Right lung (tissue), 5 donors: ENCODE measurements around the gene CHN1. TPM values are rescaled to one million over a fixed set of nuclear protein-coding genes. Genes with fewer than 3 reads are reported as not detected.

Source experiments
- DNase-seq, 2 donors: peaks; one replicate each; pipeline ENCODE4 v3.0.0-alpha.2; 2013
- polyA plus RNA-seq, 5 donors: library from polyadenylated mRNA; unstranded; fragments of 120-200 nt; gene quantifications; one replicate each; pipeline versions ENCODE4 v1.2.1 to v1.2.3, GENCODE V29; 2013; ENCODE audit warnings: inconsistent platforms in 1 of 5, low replicate concordance in 1 of 5; ENCODE audit not compliant: insufficient read length in 5 of 5, insufficient read depth in 1 of 5

CHN1 gene
- polyA plus RNA-seq, 5 donors, result 85.6 to 155 (median 112) TPM

DNA sequence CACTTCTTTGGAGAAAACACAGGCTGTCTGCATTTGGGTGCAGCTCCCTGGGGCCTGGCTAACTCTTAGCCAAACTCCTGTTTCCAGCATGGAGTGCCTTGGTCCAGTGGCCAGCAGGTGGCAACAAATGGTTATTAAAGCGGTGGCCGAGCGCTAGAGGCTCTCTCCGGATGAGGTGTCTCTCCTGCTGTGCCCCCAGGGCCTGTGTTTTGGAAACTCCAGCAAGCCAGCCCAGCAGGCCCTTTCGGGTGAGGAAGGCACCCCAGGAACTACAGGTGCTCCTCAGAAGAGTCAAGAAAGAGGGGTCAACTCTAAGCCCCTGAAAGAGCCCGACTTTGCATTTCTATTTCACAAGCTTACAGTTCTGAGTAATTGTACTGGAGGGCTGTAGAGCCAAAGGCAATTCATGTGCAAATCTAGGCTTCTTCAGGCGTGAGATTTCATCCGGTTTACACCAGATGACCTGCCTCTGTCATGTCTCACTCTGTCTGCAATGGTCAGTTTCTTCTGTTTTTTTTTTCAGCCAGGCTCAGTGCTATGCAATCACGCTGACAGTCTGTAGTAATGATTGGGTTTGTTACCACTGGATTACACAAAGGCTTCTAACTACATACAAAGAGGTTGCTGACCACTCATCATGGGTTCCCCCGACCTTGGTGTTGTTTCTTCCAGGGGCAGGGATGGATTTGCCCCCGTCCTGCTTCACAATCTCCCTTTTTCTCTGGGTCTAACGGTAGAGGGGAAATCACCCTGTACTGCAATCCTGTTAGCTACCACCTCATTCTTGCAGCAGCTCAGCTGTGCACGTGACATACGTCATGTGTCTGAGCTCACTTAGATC is 233.3 kb downstream of the CHN1 start:
- DNase-seq, result peak; percentile 65 to 78

DNA sequence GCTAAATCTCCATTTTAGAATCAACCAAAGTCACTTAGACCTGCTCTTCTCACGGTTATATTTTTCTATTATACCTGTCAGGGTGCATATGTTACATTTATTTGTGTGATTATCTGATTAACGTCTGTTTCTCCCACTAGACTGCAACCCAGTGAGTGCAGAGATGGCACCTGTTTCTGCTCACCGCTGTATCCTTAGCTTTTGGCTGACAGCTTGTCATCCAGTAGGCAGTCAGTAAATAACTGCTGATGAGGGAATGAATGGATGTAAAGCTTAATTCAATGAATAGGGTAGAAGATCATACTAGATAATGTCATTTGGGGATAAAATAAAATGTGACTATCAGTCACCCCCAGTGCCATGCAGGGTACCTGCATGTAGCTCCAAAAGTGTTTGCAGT is 234.0 kb downstream of the CHN1 start:
- DNase-seq, result no peak

DNA sequence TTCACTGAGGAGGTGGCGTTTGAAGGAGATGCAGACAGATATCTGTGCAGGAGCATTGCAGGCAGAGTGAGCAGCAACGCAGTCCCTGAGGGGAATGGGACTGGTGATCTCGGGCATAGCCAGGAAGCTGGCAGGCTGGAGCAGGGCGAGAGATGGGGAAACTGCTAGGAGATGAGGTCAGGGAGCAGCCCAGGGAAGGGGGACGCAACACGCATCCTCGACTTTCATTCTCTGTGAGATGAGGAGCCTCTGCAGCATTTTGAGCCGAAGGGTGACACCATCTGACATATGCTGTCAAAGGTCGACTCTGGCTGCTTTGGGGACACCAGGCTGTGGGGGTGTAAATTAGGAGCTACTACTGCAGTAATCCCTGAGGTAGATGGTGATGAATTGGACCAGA is 236.6 kb downstream of the CHN1 start:
- no peak for DNase-seq

DNA sequence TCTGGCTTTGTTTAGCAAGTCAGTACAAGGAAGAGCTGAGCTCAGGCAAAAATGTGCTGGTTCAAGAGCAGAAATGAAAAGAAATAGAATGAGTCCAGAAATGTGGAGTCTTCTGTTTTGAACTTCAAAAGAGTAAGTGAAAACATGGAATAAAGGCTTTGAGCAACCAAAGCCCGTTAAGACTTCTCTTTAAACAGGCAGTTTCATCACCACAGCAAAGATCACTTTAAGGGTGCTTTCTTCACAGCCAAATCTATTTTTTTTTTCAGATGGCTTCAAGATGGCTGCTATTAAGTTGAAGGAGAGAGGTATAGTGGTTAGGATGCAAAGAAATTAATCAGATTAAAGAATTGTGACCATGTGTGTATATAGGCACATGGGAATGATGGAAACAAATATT is 238.9 kb downstream of the CHN1 start:
- DNase-seq, result no peak

DNA sequence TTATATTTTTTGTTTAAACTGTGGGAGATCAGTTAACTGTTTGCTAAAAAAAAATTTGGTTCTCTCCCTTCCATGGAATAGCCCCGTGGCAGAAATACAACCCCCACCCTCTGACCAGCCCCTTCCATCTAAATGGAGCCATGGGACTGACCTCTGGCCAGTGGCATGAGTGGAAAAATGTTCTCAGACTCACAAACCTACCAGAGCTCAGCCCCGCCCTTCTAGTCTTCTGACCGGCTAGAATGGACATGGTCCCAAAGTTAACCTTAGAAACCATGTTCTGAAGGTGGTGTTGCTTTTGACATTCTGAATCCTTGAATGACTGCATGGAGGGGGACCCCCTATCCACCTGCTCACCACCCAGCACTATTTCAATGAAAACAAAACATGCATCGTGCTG is 239.6 kb downstream of the CHN1 start:
- no peak for DNase-seq

DNA sequence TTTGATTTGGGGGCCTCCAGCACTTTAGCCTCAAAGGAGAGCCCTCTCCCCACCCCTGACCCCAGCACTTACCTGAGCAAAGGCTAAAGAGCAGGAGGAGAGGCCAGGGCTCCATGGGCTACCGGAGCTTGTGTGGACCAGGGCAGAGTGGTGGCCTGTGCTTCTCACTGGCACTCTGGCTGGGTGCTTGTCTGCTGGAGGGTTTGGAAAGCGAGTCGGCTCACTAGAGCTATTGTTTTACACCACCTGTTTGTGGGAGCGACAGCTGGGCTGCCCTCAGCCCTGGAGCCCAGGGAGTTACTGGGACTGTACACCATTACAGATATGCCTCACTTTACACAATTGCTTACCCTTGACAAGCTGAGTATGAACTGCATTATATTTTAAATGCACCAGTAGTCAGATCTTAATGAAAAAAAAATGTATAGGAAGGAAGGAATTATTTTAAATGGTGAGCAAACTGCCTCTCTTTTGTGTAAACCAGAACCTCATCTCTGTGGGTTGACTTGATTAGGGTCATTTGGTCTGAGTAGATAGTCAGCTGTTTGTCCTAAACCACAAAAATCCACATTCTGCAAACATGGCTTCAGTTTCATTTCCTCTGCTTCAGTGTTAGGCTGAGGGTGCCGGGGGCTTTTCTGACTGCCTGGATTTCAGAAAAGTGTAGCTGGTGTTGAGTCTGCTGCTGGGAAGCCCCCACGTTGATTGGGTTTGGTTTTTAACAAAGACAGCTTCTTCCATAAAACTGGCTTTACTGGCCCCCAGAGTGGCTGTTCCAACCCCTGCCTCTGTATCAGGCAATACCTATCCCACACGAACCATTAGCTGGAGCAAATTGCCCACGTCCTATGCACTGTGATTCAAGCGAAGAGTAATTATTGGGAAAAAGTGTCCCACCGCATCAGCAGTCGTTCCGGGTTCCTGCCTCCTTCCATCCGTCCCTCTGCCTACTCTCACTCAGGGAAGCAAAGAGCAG is 240.6 kb downstream of the CHN1 start, which contains the start of gene CHRNA1:
Gene CHRNA1, minus strand, starts transcription at position 193 of the 976 bp plus-strand sequence. Its CDS starts 78 bp downstream, at position 115.
- no peak for DNase-seq

DNA sequence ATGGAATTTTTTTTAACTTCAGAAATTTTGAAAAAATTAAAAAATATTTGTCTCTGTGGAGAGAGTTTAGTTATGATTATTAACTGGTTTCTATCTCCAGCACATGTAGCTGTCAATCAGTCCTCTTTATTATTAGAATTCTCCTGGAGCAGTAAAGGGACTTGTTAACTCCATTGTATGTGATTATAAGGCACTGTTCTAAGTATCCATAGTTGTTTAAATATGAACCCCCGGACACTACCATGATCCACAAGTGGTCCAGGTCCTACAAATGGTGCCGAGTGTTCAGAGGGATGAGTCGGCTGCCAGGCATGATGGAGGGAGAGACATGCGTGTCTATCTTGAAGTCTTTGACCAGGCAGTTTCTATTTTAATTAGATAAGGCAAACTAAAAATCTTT is 241.4 kb downstream of the CHN1 start:
- no peak for DNase-seq

DNA sequence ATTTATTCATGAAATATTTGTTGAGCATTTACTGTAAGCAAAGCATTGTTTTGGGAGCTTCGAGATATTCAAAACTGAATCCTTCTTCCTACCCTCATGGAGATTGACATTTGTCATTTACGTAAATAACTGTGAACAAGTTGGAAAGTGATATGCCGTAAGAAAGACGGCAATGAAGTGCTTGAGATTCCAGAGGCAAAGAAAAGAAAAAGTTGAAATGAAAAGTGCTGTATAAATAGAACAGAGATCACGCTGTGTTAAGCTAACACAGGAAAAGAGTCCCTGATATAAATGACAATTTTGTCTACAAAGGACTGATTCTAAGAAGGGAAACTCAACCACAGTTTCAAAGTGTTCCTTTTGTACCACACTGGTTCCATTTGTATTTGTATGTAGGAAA is 242.7 kb downstream of the CHN1 start:
- no peak for DNase-seq

DNA sequence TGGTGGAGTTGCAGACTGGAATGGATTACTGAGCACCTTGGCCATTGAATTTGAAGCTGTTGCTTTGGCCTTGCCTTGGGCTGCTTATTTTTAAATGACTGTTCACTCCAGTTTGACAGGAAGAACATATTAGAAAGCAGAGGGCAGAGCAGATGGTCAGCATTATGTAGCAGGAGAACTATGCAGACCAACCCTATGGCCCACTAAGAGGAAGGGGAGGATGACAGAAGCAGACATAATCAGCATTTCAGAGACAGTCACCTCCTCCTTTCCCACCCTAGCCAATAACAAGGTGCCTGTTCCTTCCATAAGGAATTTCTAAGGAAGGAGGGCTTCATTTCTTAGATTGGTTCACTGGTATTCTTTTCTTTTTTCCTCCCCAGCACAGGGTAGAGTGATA is 243.3 kb downstream of the CHN1 start:
- no peak for DNase-seq

DNA sequence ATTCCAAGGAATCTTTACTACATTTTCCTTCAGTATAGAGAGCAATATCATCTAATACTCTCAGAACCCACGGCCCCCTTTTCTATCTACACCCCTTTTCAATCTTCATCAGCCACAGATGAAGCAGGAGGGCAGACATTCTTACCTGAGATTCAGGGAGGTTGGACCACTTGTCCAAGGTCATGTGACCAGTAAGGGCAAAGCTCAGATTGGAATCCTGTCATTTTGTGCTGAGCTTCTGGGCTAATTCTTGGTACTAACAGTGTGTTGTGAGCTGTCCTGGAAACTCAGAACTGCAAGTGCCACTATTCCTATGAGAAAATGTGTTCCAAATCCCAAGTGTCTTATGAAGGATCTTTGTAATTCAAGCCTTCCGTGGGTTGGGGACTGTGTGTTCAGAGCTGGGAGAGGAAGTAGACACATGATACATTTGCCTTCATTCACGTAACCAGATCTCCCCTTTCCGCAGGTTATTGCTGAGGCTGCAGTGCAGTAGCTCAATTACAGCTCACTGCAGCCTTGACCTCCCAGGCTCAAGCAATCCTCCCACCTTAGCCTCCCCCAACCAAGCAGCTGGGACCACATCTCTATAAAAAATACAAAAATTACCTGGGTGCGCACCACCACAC is 244.2 kb downstream of the CHN1 start:
- no peak for DNase-seq

DNA sequence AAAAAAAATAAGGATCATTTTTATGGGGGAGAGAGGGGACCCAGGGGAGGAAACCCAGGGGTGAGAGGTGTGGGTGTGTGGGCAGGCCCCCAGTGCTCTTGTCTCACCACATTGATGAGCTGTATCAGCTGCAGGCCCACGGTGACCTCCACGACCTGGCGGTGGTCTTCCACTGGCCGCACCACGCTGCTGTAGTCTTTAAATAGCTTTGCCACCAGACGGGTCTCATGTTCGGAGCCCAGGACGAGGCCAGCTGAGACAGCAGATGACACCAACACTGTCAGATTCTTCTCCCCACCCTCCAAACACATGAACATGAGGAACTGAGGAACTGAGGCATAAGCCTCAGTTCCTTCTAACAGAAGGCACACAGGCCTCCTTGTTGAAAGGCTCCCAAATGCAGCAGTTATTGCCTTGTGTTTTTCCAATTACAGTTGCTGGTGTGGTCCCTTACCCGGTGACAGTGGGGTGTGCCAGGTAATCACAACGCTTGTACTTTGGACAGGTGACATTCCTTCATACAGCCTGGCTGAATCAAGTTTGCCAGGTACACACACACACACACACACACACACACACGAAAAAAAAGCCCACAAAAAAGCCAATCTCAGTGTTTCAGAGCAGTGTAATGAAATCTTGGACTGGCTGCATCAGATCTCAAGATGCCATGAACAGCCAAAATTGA is 245.7 kb downstream of the CHN1 start:
- DNase-seq, result no peak

DNA sequence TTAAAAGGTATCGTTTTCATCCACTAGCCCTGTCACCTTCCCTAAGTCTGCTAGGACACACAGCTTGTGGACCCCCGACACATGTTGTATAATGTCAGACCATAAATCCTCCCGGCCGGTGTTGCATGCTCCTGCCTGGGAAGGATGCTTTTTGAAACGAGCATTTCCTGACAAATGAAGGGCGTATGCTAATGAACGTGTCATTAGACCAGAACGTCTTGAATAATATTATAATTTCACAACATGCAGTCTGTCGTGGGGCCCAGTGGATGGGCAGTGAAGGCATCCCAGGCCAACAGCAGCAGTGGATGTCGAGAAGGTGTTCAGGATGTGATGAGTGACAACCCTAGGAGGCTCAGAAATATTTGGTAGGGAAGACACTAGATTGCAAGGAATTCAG is 248.4 kb downstream of the CHN1 start:
- no peak for DNase-seq

DNA sequence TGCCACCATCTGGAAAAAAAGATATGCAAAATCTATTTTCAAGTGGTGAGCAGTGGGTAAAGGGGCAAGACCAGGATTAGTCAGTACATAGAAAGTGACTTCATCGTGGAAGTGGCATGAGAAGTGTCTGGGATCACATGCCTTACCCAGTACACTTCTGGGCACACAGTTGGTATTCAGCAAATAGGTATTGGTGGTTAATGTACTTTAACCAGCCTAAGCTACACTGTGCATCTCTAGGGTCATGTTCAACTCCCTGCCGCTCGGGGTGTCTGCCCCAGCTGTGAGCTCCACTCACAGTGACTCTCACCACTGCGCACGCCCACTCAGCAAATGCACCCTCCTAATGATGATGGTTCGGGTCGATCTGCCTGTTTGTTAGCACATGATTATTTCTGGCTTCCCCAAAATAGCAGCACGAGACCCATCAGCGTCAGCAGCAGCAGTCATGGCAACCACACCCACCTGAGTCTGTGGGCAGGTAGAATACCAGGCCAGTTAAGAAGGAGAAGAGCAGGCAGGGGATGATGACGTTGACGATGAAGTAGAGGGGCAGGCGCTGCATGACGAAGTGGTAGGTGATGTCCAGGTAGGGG is 252.0 kb downstream of the CHN1 start:
- DNase-seq, result no peak

DNA sequence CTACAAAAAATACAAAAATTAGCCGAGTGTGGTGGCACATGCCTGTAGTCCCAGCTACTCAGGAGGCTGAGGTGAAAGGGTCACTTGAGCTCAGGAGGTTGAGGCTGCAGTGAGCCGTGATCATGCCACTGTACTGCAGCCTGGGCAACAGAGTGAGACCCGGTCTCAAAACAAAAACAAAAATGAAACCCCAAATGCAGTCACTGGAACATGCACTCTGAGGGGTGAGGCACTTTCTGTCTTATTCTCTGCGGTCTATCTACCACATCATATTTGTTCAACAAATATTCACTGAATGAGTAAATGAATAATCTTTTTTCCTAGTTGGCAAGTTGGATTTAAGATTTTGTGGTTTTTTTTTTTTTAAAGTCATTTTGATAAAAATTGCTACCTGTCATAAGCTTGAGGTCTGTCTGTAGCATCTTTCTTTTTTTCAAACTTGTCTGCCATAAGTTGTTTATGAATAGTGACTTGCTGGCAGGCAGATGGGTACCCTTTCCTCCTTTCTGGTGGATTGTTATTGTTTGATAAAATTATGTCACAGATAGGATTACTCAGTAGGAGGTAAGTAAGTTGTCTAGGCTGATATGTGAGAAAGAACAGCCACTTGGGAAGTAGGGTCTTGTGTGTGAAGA is 252.7 kb downstream of the CHN1 start:
- no peak for DNase-seq

DNA sequence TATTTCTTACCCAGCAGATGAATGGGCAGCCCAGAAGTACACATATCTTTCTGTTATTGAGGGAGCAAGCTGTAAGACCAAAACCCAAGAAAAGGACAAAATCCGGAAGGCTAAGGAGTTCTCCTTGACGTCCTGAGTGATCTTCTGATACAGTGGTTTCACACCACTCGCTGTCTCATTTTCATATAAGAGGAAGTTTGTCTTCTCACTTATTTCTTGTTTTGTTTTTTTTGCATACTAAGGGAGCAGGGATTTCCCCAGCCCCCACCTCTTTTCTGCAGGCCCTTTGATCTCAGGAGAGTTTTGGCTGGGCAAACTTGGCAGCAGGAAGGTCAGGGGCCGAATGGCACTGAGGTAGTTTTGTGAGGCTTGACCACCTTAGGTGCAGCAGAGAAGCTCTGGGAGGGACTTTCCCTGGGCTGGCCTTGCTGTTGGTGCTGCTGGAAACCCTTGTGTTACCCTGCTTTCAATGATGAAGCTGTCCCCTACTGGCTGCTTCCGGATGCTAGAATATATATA is 254.2 kb downstream of the CHN1 start:
- DNase-seq, result no peak

DNA sequence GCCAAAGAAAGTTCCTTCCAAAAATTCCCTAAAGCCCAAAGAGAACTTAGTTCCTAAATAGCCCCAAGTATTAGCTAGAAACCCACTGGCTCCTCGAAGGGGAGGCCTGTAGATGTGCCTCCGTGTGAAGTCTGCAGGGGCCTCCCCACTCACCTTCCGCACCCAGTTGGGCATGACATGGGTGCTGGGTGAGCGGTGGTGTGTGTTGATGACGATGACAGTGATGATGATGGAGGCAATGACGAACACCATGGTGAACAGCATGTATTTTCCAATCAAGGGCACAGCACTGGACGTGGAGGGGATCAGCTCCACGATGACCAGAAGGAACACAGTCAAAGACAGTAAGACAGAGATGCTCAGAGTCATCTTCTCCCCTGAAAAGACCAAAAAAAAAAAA is 255.4 kb downstream of the CHN1 start:
- no peak for DNase-seq

DNA sequence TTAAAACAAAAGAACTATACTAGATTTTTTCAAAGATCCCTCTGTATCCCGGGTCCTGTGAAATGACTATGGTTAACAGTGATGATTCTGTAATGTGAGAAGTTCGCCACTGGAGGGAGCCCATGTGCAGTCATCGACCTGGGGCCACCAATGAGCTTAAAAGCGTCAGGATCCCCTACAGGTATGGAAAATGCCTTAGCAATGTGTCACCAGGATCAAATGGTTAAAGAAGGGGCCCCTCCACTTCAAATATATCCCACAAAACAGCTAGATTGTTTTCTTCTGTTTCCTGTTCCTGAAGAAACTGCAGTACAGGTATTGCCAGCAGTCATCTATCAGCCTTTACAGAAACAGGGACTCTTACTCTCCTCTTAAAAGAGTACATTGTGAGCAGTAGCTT is 256.2 kb downstream of the CHN1 start:
- DNase-seq, result peak in 1 of 2 donors; percentile 49
